Vagina (tissue), 2 donors: ENCODE results near the gene OTUD4.

Experiments used
- POLR2A ChIP-seq, 2 donors: fragments of 450-650 bp; IDR thresholded peaks; one replicate each; pipeline ENCODE4 v1.6.1; 2017; ENCODE audit warnings: antibody characterized with exemption in 2 of 2, mild to moderate bottlenecking in 2 of 2, moderate library complexity in 2 of 2
- POLR2AphosphoS5 ChIP-seq, 2 donors: sonication (generic); formaldehyde crosslinking; IDR thresholded peaks; one replicate each; pipeline ENCODE4 v1.9.0; 2017; ENCODE audit warnings: antibody characterized with exemption in 2 of 2, mild to moderate bottlenecking in 2 of 2, low read depth in 1 of 2; ENCODE audit not compliant: insufficient read depth in 1 of 2

DNA sequence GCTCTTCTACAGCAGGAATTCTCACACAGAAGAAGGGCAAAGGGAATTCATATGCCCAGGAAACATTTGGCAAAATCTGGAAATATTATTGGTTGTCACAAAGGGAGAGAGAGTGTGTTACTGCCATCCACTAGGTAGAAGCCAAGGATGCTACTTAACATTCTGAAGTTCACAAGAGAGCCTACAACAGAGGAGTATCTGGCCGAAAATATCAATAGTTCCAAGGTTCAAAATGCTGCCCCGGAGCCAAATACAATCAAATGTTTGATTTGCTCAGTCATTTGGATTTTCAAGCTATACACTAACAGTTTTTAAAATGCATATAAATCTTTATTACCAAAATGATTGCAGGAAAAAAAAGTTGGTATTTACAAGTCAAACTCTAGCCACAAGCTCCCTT lies 18.8 kb downstream of the OTUD4 start:
- TF ChIP-seq POLR2A (IDR thresholded peaks at IDR 0.05) (no peak), POLR2AphosphoS5 (IDR thresholded peaks at IDR 0.05; ENCODE audit: insufficient read depth in 1 of 2, low read depth in 1 of 2) (no peak)
